ENCODE results near the gene PITPNM3.

PITPNM3 gene

DNA sequence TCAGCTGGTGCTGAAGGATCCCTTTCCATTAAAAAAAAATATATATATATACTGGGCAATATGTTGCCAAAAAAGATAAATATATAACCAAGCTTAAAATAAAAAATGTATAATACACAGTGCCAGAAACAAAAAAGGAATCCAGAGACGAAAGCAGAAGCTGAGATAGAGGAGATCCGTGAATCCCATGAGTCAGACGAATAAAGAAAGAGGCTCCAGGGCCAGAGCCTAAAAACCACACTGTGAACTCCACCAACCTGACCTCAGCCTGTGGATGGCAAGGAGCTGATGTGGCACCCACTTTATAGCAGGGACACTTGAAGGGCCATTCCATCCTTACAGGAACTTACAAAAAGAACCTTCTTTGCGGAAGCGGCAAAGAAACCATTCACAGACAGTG is 34.8 kb downstream of the PITPNM3 start:
- H3K27me3 ChIP-seq (ENCODE audit: control insufficient read depth, insufficient read depth, low read length): no peaks in the 10 kb centered on the region
- no peak overlapping the region for H3K9ac ChIP-seq (ENCODE audit: low read length)
- no peaks in the 10 kb centered on the region for H3K36me3 ChIP-seq (ENCODE audit: control insufficient read depth, low read depth, low read length)
- H3K4me3 ChIP-seq (ENCODE audit: low read length): no peak overlapping the region
- no peaks in the 10 kb centered on the region for H3K9me3 ChIP-seq (ENCODE audit: control insufficient read depth, low read depth, low read length)
- H3K4me1 ChIP-seq (ENCODE audit: control insufficient read depth, low read depth, low read length): peaks cover 3% of the 10 kb centered on the region
- no peak overlapping the region for H3K27ac ChIP-seq (ENCODE audit: low read length)

GRCh38 chr17:6517062-6517461 is 39.3 kb downstream of the PITPNM3 start:
- no peaks in the 10 kb centered on the region for H3K4me1 ChIP-seq (ENCODE audit: control insufficient read depth, low read depth, low read length)
- no peaks in the 10 kb centered on the region for H3K9me3 ChIP-seq (ENCODE audit: control insufficient read depth, low read depth, low read length)
- H3K27me3 ChIP-seq (ENCODE audit: control insufficient read depth, insufficient read depth, low read length): no peaks in the 10 kb centered on the region
- no peak overlapping the region for H3K27ac ChIP-seq (ENCODE audit: low read length)
- no peak overlapping the region for H3K9ac ChIP-seq (ENCODE audit: low read length)
- H3K36me3 ChIP-seq (ENCODE audit: control insufficient read depth, low read depth, low read length): no peaks in the 10 kb centered on the region
- H3K4me3 ChIP-seq (ENCODE audit: low read length): no peak overlapping the region

DNA sequence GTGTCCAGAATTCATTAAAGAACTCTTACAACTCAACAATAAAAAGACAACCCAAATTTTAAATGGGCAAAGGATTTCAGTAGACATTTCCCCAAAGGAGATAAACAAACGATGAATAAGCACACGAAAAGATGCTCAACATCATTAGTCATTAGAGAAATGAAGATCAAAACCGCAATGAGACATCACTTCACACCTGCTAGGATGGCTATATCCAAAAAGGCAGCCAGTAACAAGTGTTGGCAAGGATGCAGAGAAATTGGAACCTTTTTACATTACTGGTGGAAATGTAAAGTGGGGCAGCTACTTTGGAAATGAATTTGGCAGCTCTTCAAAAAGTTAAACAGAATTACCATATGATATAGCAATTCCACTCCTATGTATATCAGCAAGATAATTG is 42.0 kb downstream of the PITPNM3 start:
- Histone ChIP-seq H3K9me3 (ENCODE audit: control insufficient read depth, low read depth, low read length) (no peaks in the 10 kb centered on the region), H3K4me1 (ENCODE audit: control insufficient read depth, low read depth, low read length) (peaks cover 5% of the 10 kb centered on the region), H3K4me3 (ENCODE audit: low read length) (no peak overlapping the region), H3K36me3 (ENCODE audit: control insufficient read depth, low read depth, low read length) (no peaks in the 10 kb centered on the region), H3K27ac (ENCODE audit: low read length) (no peak overlapping the region), H3K9ac (ENCODE audit: low read length) (no peak overlapping the region), H3K27me3 (ENCODE audit: control insufficient read depth, insufficient read depth, low read length) (no peaks in the 10 kb centered on the region)

DNA sequence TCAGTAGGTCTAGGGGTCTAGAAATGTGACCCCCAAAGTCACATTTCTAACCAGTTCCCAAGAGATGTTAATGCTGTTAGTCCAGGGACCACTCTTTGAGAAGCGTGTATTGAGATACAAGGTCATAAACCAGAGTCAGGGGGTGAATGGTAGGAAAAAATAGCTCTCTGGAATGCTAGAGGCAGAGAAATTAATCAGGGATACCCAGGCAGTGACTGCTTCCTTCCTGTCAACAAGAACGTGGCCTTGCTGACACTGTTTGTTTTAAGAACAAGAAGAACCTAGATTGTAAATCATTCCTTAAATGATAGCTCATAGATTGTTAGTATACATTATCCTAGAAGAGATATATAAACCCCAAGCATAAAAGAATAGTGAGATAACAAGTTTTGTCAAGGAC is 43.8 kb downstream of the PITPNM3 start:
- H3K4me1 ChIP-seq (ENCODE audit: control insufficient read depth, low read depth, low read length): peaks cover 11% of the 10 kb centered on the region
- H3K36me3 ChIP-seq (ENCODE audit: control insufficient read depth, low read depth, low read length): no peaks in the 10 kb centered on the region
- no peaks in the 10 kb centered on the region for H3K9me3 ChIP-seq (ENCODE audit: control insufficient read depth, low read depth, low read length)
- H3K27ac ChIP-seq (ENCODE audit: low read length): no peak overlapping the region
- no peaks in the 10 kb centered on the region for H3K27me3 ChIP-seq (ENCODE audit: control insufficient read depth, insufficient read depth, low read length)
- H3K9ac ChIP-seq (ENCODE audit: low read length): no peak overlapping the region
- H3K4me3 ChIP-seq (ENCODE audit: low read length): no peak overlapping the region

DNA sequence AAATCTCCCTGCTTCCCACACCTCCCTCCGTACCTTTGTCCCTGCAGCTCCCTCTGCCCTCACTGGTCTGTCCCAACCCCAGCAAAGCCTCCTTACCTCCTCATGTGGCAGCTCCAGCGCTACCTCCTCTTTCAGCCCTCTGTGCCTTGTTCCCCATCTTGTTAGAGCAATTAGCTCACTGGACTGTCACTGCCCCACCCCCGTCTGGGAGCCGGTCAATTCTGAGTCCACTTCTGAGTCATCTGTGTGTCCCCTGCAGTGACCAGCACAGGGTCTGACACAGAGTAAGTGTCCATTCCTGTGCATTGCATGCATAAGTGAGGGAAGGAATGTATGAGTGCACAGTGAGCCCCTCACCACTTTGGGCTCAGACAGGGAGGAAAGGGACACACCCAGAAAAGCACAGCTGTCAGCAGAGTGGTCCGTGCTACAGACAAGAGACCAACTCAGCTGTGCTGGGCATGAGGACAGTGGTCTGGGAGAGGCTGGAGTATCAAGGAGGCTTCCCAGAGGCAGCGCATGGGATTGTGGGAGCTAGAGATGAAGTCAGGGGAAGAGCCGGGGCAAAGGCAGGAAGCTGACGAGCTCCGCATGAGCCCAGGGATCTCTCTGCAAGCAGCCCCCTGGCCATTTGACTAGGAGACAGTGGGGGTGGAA is 45.9 kb downstream of the PITPNM3 start:
- H3K9me3 ChIP-seq (ENCODE audit: control insufficient read depth, low read depth, low read length): no peaks in the 10 kb centered on the region
- H3K27ac ChIP-seq (ENCODE audit: low read length): no peak overlapping the region
- peaks cover 11% of the 10 kb centered on the region for H3K4me1 ChIP-seq (ENCODE audit: control insufficient read depth, low read depth, low read length)
- no peak overlapping the region for H3K4me3 ChIP-seq (ENCODE audit: low read length)
- no peaks in the 10 kb centered on the region for H3K27me3 ChIP-seq (ENCODE audit: control insufficient read depth, insufficient read depth, low read length)
- H3K9ac ChIP-seq (ENCODE audit: low read length): no peak overlapping the region
- no peaks in the 10 kb centered on the region for H3K36me3 ChIP-seq (ENCODE audit: control insufficient read depth, low read depth, low read length)

- Histone ChIP-seq H3K27ac (ENCODE audit: low read length) (no peak overlapping the region), H3K9me3 (ENCODE audit: control insufficient read depth, low read depth, low read length) (no peaks in the 10 kb centered on the region), H3K4me3 (ENCODE audit: low read length) (no peak overlapping the region), H3K27me3 (ENCODE audit: control insufficient read depth, insufficient read depth, low read length) (no peaks in the 10 kb centered on the region), H3K36me3 (ENCODE audit: control insufficient read depth, low read depth, low read length) (no peaks in the 10 kb centered on the region), H3K4me1 (ENCODE audit: control insufficient read depth, low read depth, low read length) (peaks cover 11% of the 10 kb centered on the region), H3K9ac (ENCODE audit: low read length) (no peak overlapping the region)
These were observed 46.4 kb downstream of the PITPNM3 start for GRCh38 chr17:6509921-6510320.

GRCh38 chr17:6509031-6509771 is 47.2 kb downstream of the PITPNM3 start:
- no peaks in the 10 kb centered on the region for H3K9me3 ChIP-seq (ENCODE audit: control insufficient read depth, low read depth, low read length)
- H3K27me3 ChIP-seq (ENCODE audit: control insufficient read depth, insufficient read depth, low read length): no peaks in the 10 kb centered on the region
- no peak overlapping the region for H3K27ac ChIP-seq (ENCODE audit: low read length)
- H3K36me3 ChIP-seq (ENCODE audit: control insufficient read depth, low read depth, low read length): no peaks in the 10 kb centered on the region
- no peak overlapping the region for H3K9ac ChIP-seq (ENCODE audit: low read length)
- peaks cover 11% of the 10 kb centered on the region for H3K4me1 ChIP-seq (ENCODE audit: control insufficient read depth, low read depth, low read length)
- no peak overlapping the region for H3K4me3 ChIP-seq (ENCODE audit: low read length)

DNA sequence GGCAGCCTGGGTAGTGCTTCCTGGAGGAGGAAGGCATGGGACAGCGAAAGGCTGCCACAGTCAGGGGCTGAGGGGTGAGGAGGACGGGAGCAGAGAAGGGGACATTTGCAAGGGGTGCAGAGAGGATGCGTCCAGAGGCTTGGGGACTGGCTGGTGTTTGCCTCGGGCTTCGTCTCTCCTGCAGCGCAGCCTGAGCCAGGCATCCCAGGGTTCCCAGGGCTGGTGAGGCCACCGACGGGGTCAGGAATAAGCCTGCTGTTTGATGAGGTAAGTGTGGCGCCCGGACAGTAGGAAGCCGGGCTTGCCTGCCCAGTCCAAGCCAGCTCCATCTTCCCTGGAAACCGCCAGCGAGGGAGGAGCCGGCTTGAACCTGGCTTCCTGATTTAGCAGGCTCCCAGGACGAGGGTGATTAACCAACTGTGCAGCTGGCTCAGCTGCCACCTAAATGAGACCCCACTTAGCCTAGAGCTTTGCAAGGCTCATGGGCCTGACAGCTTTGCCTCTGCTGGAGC is 47.8 kb downstream of the PITPNM3 start:
- H3K36me3 ChIP-seq (ENCODE audit: control insufficient read depth, low read depth, low read length): no peaks in the 10 kb centered on the region
- no peaks in the 10 kb centered on the region for H3K9me3 ChIP-seq (ENCODE audit: control insufficient read depth, low read depth, low read length)
- H3K27me3 ChIP-seq (ENCODE audit: control insufficient read depth, insufficient read depth, low read length): no peaks in the 10 kb centered on the region
- H3K4me3 ChIP-seq (ENCODE audit: low read length): no peak overlapping the region
- peaks cover 11% of the 10 kb centered on the region for H3K4me1 ChIP-seq (ENCODE audit: control insufficient read depth, low read depth, low read length)
- no peak overlapping the region for H3K9ac ChIP-seq (ENCODE audit: low read length)
- no peak overlapping the region for H3K27ac ChIP-seq (ENCODE audit: low read length)

GRCh38 chr17:6508016-6508415 is 48.3 kb downstream of the PITPNM3 start:
- peaks cover 11% of the 10 kb centered on the region for H3K4me1 ChIP-seq (ENCODE audit: control insufficient read depth, low read depth, low read length)
- no peaks in the 10 kb centered on the region for H3K9me3 ChIP-seq (ENCODE audit: control insufficient read depth, low read depth, low read length)
- no peak overlapping the region for H3K4me3 ChIP-seq (ENCODE audit: low read length)
- H3K9ac ChIP-seq (ENCODE audit: low read length): no peak overlapping the region
- no peak overlapping the region for H3K27ac ChIP-seq (ENCODE audit: low read length)
- H3K36me3 ChIP-seq (ENCODE audit: control insufficient read depth, low read depth, low read length): no peaks in the 10 kb centered on the region
- no peaks in the 10 kb centered on the region for H3K27me3 ChIP-seq (ENCODE audit: control insufficient read depth, insufficient read depth, low read length)

- H3K27ac ChIP-seq (ENCODE audit: low read length): no peak overlapping the region
- no peaks in the 10 kb centered on the region for H3K9me3 ChIP-seq (ENCODE audit: control insufficient read depth, low read depth, low read length)
- H3K36me3 ChIP-seq (ENCODE audit: control insufficient read depth, low read depth, low read length): no peaks in the 10 kb centered on the region
These were observed 48.8 kb downstream of the PITPNM3 start for GRCh38 chr17:6507535-6507934.

GRCh38 chr17:6506679-6507231 is 49.6 kb downstream of the PITPNM3 start:
- H3K27ac ChIP-seq (ENCODE audit: low read length): no peak overlapping the region
- H3K9ac ChIP-seq (ENCODE audit: low read length): no peak overlapping the region
- no peaks in the 10 kb centered on the region for H3K36me3 ChIP-seq (ENCODE audit: control insufficient read depth, low read depth, low read length)
- H3K9me3 ChIP-seq (ENCODE audit: control insufficient read depth, low read depth, low read length): no peaks in the 10 kb centered on the region
- H3K4me1 ChIP-seq (ENCODE audit: control insufficient read depth, low read depth, low read length): peaks cover 11% of the 10 kb centered on the region
- no peaks in the 10 kb centered on the region for H3K27me3 ChIP-seq (ENCODE audit: control insufficient read depth, insufficient read depth, low read length)
- H3K4me3 ChIP-seq (ENCODE audit: low read length): no peak overlapping the region

More at GRCh38 chr17:6507535-6507934, 48.8 kb downstream of the PITPNM3 start:
- Histone ChIP-seq H3K4me3 (ENCODE audit: low read length) (no peak overlapping the region), H3K4me1 (ENCODE audit: control insufficient read depth, low read depth, low read length) (peaks cover 11% of the 10 kb centered on the region), H3K27me3 (ENCODE audit: control insufficient read depth, insufficient read depth, low read length) (no peaks in the 10 kb centered on the region), H3K9ac (ENCODE audit: low read length) (no peak overlapping the region)
